GM12872 (cell line): Measurements from ENCODE around the gene GIPR.

Source experiments
- TF ChIP-seq, protein P1 (sequence below): IDR thresholded peaks from 3 replicates; pipeline ENCODE4 v1.5.1; 2011; ENCODE audit warnings: low read depth, mild to moderate bottlenecking, low read length, moderate library complexity; ENCODE audit not compliant: insufficient read depth

Gene GIPR, protein sequence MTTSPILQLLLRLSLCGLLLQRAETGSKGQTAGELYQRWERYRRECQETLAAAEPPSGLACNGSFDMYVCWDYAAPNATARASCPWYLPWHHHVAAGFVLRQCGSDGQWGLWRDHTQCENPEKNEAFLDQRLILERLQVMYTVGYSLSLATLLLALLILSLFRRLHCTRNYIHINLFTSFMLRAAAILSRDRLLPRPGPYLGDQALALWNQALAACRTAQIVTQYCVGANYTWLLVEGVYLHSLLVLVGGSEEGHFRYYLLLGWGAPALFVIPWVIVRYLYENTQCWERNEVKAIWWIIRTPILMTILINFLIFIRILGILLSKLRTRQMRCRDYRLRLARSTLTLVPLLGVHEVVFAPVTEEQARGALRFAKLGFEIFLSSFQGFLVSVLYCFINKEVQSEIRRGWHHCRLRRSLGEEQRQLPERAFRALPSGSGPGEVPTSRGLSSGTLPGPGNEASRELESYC

DNA sequence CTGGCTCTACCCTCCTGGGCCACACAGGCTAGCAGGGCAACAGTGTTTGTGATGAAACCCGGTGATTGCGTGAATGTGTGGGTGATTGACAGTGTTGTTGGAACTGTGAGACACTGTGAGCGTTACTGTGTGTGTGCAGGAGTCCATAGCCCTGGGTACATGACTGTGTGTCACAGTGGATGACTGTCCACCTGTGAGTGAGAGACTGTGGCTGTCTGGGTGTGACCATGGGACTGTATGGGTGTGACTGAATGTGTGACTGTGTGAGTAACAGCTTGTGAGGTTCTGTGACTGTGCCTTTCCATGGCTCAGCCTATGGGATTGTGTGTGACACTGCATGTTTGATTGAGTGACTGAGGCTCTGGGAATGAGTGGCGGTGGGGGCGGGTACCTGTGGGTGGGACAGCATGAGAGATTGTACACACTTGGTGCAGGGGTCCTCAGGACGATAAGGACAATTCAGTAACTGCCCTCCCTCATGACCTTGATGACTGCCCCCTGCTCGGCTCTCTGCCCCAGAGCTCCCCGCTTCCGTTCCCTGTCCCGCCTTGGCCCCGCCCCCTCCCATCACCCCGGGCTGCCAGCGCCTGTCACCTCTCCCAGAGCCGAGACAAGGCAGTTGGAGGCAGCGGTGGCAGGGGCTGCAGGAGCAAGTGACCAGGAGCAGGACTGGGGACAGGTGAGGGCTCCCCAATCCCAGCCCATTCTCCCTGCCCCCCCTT lies at the start of gene GIPR:
TSS of gene GIPR (plus strand) at position 602 of the 722 bp plus-strand sequence. CDS start 1,300 bp downstream, outside the sequence.
- TF ChIP-seq, protein P1, sequence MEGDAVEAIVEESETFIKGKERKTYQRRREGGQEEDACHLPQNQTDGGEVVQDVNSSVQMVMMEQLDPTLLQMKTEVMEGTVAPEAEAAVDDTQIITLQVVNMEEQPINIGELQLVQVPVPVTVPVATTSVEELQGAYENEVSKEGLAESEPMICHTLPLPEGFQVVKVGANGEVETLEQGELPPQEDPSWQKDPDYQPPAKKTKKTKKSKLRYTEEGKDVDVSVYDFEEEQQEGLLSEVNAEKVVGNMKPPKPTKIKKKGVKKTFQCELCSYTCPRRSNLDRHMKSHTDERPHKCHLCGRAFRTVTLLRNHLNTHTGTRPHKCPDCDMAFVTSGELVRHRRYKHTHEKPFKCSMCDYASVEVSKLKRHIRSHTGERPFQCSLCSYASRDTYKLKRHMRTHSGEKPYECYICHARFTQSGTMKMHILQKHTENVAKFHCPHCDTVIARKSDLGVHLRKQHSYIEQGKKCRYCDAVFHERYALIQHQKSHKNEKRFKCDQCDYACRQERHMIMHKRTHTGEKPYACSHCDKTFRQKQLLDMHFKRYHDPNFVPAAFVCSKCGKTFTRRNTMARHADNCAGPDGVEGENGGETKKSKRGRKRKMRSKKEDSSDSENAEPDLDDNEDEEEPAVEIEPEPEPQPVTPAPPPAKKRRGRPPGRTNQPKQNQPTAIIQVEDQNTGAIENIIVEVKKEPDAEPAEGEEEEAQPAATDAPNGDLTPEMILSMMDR = no peak

DNA sequence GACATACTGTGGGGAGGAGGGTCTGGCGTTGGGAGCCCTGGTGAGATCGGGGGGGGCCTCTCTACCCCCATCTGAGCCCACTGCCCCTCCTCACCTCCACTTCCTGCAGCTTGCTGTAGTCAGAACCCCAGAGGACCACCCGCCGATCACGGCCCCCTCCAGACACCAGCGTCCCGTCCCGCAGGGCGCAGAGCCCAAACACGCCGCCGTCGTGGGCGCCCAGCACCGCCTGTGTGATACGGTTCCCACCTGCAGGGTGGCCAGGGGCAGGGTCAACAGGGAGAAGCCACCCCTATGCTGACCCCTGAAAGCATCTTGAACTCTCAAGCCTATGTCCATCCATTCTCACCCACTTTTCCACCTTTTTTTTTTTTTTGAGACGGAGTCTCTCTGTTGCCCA lies 46.6 kb upstream of the GIPR start:
- TF ChIP-seq, protein P1 = no peak

DNA sequence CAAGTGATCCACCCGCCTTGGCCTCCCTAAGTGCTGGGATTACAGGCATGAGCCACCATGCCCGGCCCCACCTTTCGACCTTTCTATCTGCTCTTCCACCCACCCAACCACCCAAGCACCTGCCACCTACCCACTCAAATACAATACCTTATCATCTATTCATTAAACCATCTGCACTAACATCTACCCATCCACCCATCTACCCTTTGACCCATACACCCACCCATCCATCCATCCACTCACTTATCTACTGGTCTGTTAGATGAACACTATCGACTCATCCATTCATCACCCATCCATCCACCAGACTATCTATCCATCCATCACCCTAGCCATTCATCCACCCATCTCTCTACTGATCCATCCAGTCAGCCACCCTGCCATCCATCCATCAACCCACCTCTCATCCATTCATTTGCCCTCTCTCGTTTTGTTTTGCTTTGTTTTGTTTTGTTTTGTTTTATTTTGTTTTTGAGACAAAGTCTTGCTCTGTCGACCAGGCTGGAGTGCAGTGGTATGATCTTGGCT lies 46.0 kb upstream of the GIPR start:
- TF ChIP-seq, protein P1 = no peak

DNA sequence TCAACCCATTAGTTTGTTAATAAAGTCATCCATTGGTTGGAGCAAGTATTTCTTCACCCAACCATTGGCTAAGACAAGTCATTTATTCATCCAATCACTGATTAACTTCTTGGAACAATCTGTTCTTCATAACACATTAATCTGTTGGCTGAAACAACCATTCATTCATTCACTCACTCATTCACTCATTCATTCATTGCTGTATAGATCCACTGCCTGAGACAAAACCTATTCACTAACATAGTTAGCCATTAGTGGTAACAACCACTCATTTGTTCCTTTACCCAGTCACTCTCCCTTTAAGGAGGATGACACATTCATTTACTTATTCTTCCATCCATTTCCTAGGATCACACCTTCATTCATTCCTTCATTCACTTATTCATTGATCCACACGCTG lies 44.0 kb upstream of the GIPR start:
- TF ChIP-seq, protein P1 = no peak

DNA sequence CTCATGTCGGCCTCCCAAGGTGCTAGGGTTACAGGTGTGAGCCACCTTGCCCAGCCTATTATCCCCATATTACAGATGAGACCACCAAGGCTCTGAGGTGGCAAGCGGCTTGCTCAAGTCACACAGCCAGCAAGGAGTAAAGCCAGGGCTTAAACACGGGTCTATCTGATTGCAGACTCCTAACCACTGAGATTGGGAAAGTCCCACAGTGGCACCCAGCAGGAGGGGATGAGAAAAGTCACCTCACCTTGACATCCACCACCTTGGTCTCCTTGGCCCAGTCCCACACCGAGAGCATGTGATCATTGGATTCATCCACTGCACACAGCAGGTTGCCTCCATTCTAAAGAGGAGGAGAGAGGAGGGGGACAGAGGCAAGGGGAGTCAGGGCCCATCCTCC lies 38.3 kb upstream of the GIPR start:
- TF ChIP-seq, protein P1 = no peak

DNA sequence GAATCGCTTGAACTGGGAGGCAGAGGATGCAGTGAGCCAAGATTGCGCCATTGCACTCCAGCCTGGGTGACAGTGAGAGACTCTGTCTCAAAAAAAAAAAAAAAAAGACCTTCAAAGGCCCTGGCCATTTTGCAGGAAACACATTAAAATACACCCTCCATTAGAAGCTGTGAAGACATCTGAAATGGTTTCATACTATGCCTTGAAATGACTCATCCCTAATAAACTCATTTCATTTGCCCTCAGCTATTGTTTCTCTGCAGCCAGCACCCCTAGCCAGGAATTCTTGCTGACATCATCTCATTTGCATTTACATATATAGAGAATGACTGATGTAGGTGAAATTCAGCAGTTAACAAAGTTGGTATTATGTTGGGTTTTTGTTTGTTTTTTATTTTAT lies 37.6 kb upstream of the GIPR start:
- TF ChIP-seq, protein P1 = no peak

DNA sequence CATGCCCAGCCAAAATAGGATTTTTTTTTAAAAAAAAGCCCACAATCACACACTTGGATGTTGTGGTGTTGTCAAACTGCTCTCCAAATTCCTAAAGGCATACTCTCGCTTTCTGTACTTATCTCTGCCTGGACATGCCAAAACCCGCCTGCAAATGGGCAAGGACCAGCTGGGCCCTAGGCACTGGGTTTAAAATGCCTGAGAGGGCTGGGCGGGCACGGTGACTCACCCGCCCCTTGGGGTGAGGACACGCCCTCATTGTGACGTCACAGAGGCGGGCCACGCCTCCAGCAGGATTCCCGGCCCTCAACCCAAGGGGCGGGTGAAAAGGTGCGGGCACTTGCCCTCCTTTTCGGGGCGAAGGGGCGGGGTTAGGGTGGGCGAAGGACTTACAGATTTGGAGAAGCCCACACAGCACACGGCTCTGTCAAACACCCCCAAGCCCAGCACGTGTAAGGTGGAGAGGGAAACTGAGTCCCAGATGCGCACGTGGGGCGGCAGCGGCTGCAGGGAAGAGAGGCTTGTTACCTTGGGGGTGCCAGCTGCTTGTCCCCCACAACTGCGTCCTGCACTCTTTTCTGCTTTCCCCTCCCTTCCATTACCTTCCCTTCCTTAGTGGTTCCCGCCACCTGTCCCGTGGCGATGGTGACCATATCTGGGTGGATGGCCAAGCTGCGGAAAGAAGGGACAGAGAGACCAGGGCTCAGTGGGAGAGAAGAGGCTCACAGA lies 35.4 kb upstream of the GIPR start:
- TF ChIP-seq, protein P1 = no peak
